ENCODE results near the gene THRB. TPM values are rescaled to one million over a fixed set of nuclear protein-coding genes. Genes with fewer than 3 reads are reported as not detected.

Gene THRB
- total and polyA plus RNA-seq, 2 donors (not counting 3 experiments of a cell fraction or from before 2014, with no cell fraction given): 0.06 TPM; not detected in 1

DNA sequence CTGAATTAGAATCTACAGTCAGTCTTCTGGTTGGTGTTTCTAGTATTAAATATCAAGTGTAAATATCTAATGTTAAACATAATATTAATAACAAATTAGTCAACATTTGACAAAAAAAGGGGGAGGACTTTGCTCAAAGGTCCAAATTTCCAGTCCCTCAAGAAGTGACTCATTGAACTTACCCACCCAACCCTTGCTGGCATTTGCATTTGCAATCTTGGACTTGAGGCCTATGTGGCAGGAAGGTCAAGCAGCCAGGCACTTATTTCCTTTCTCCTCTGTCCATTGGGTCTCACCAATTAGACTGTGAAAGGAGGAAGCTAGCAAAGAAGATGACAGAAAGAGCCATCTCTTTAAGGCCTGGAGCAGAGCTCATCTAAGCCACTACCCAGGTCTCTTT lies 174.0 kb downstream of the THRB start:
- H3K4me1 ChIP-seq (ENCODE audit: control insufficient read depth, extremely low read depth, insufficient read depth, low read length): no peaks in the 10 kb centered on the region
- H3K9me3 ChIP-seq (replicated peaks; ENCODE audit: control insufficient read depth, insufficient read depth, low read length): no peaks in the 10 kb centered on the region
- DNase-seq (ENCODE audit: low read depth, low spot score) (no peak), FAIRE-seq (no peak)
- intact Hi-C loops (cut with micrococcal nuclease) (no loop called here), dilution Hi-C loops (cut with MboI; ENCODE audit: extremely low pct_ligation_motif_present, low sequenced_read_pairs) (no loop called here)
- no peaks in the 10 kb centered on the region for H3K9me1 ChIP-seq (replicated peaks; ENCODE audit: control insufficient read depth, extremely low read depth, insufficient read depth, low read length)
- no peak for TF ChIP-seq POLR2A (IDR thresholded peaks at IDR 0.05; ENCODE audit: low read depth, low read length)
- TF ChIP-seq GATA2 (IDR thresholded peaks at IDR 0.05; ENCODE audit: insufficient read depth, insufficient read length, low read depth, low read length): no peak
- TF ChIP-seq POLR2AphosphoS5 (IDR thresholded peaks at IDR 0.05; ENCODE audit: insufficient read depth, low read depth, low read length): no peak
- TF ChIP-seq MAX (IDR thresholded peaks at IDR 0.05; ENCODE audit: insufficient read depth, insufficient read length): no peak
- TF ChIP-seq CTCF (IDR thresholded peaks at IDR 0.05; ENCODE audit: extremely low read depth in 1 of 2, insufficient read depth in 1 of 2, low read depth in 1 of 2, low read length in 2 of 2): no peak
- no peak for TF ChIP-seq JUN (IDR thresholded peaks at IDR 0.05; ENCODE audit: borderline replicate concordance, insufficient read depth, insufficient read length, low read depth)
- no peak for TF ChIP-seq EZH2 (IDR thresholded peaks at IDR 0.05; ENCODE audit: borderline replicate concordance, low read depth, low read length, severe bottlenecking)
- no peak for TF ChIP-seq MYC (IDR thresholded peaks at IDR 0.05; ENCODE audit: low read depth, low read length)
- no peak for TF ChIP-seq FOS (IDR thresholded peaks at IDR 0.05; ENCODE audit: borderline replicate concordance, insufficient read depth, low read length)
- H4K20me1 ChIP-seq (replicated peaks; ENCODE audit: control insufficient read depth, extremely low read depth, insufficient read depth, low read length): no peaks in the 10 kb centered on the region
- no peak overlapping the region for H3K4me2 ChIP-seq (ENCODE audit: insufficient read depth, low read length)
- no peak overlapping the region for H2AFZ ChIP-seq (ENCODE audit: low read depth, low read length)
- POLR2A ChIA-PET: no interaction called here
- H3K79me2 ChIP-seq (ENCODE audit: control insufficient read depth, insufficient read depth, low read length): no peaks in the 10 kb centered on the region
- H3K9ac ChIP-seq (replicated peaks; ENCODE audit: extremely low read depth, insufficient read depth, low read length): no peak overlapping the region
- CTCF ChIA-PET: no interaction called here
- no TSS peak for BruUV-seq (replicated peaks)
- H3K27me3 ChIP-seq (ENCODE audit: control insufficient read depth in 2 of 2, insufficient read depth in 2 of 2, low read length in 2 of 2): no peaks in the 10 kb centered on the region
- no peak overlapping the region for H3K27ac ChIP-seq (ENCODE audit: insufficient read depth, low read depth, low read length)
- no peak overlapping the region for H3K4me3 ChIP-seq (replicated peaks in 1 of 3; ENCODE audit: insufficient read depth in 1 of 3, low read depth in 1 of 3, low read length in 3 of 3)
- H3K36me3 ChIP-seq (ENCODE audit: control insufficient read depth in 2 of 2, extremely low read depth in 1 of 2, insufficient read depth in 2 of 2, low read length in 2 of 2): no peaks in the 10 kb centered on the region

Measured in endothelial cell of umbilical vein (primary cell).